Choroid plexus epithelial cell (primary cell): Measurements from ENCODE around the gene TPBGL.

Experiments
- DNase-seq: peaks from one replicate; pipeline ENCODE4 v3.0.0-alpha.2; 2010; ENCODE audit warnings: low read depth
- H3K4me3 ChIP-seq: 2 replicates; pipeline ENCODE4 v1.5.1; 2011; ENCODE audit warnings: low read depth, mild to moderate bottlenecking, control low read depth, low read length, moderate library complexity
- TF ChIP-seq, protein P1 (sequence below): conservative IDR thresholded peaks from 2 replicates; pipeline ENCODE4 v1.5.1; 2011; ENCODE audit warnings: low read depth, mild to moderate bottlenecking, control low read depth, inconsistent platforms, low read length, moderate library complexity

The TPBGL gene

DNA sequence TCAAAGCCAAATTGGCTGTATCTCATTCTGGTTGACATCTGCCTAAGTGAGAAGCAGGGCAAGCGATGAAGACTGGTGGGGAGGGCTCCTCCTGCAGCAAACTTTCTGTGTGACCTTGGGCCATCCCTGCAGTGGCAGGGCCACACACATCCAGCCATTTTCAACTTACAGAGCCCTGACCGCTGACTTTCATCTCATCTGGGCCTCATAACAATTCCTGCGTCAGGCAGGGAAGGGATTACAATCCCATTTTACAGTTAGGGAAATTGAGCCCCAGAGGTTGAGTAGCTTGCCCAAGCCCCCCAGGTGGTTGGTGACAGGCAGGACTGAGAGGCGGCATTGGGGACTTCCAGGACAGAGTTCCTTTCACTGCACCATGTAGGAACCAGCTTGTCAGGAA lies 21.9 kb downstream of the TPBGL start:
- H3K4me3 ChIP-seq: no peak overlapping the region
- TF ChIP-seq, protein P1, sequence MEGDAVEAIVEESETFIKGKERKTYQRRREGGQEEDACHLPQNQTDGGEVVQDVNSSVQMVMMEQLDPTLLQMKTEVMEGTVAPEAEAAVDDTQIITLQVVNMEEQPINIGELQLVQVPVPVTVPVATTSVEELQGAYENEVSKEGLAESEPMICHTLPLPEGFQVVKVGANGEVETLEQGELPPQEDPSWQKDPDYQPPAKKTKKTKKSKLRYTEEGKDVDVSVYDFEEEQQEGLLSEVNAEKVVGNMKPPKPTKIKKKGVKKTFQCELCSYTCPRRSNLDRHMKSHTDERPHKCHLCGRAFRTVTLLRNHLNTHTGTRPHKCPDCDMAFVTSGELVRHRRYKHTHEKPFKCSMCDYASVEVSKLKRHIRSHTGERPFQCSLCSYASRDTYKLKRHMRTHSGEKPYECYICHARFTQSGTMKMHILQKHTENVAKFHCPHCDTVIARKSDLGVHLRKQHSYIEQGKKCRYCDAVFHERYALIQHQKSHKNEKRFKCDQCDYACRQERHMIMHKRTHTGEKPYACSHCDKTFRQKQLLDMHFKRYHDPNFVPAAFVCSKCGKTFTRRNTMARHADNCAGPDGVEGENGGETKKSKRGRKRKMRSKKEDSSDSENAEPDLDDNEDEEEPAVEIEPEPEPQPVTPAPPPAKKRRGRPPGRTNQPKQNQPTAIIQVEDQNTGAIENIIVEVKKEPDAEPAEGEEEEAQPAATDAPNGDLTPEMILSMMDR: no peak
- DNase-seq: no peak

DNA sequence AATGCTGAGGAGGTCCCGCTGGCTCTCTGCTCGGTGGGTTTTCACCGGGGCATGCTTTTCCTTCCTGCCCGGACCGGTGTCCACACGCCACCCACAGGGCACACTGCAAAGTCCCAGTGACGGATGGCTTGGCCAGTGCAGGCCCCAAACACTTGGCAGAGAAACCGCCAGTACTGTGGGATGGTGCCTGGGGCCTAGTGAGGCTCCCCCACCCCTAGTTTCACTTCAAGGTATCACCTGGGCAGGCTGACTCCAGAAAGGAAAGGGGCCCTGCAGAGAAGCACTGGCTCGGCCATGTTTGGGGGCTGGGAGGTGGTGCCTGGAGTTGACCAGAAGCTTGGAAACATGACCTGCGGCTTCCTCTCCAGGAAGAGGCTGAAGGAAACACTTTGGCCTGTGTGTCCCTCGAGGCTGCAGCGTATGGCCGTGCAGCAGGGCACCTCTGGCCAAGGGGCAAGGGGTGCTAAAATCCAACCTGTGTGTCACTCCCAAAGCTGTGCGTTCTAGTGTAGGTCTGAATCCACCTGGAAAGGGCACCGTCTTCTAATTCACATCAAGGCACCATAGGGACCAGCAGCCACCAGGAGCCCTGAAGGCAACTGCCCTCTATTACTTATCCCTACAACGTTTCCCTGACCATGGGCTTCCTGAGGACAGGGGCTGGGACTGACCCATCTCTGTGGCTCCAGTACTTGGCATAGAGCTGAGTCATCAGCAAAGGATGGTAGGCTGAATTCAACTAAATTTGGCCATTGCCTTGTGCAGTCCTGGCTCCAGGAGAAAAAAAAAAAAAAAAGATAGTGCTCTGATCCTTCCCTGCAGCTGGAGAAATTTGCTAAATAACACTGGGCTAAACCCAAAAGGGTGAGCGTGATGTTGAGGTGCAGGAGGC lies 22.6 kb downstream of the TPBGL start:
- TF ChIP-seq, protein P1: no peak
- DNase-seq: no peak
- no peak overlapping the region for H3K4me3 ChIP-seq

DNA sequence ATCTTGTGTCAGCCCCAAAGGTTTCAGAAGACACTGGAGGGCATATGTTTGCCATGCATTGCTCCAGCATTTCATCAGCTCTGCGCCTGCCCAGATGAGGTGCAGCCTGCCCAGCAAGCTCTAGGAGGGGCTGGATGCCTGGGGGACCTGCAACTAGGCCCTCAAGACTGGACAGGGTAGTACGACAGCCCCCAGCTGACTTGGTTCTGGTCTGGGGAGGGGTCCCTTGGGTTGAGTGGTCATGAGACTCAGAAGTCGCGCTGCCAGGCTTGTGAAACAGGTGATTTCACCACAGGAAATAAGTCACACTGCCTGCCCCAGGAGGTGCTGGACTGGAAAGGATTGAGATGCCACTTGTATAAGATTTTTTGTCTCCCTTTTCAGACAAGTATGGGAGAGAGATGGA lies 23.4 kb downstream of the TPBGL start:
- peak; percentile 24 for DNase-seq
- TF ChIP-seq, protein P1: no peak
- H3K4me3 ChIP-seq: no peak overlapping the region

DNA sequence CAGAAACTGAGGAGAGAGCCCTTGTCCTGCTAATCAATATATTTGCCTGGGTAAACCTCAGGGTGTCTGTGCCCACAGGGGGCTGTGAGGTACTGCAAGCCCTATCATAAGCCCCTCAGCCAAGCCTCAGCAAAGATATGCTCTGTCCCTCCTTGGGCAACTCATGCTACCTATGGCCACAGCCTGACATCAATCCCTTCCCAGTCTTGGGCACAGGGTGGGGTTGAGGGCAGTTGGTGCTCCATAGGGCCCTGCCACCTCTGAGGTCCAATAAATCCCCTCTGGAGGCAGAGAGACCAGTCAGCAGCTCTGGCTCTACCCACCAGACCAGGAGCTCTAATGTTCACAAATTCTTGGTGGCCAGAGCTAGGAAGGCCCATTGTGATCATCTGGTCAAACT lies 23.8 kb downstream of the TPBGL start:
- DNase-seq: no peak
- TF ChIP-seq, protein P1: no peak
- no peak overlapping the region for H3K4me3 ChIP-seq

GRCh38 chr11:75264971-75265370 lies 24.4 kb downstream of the TPBGL start:
- DNase-seq: no peak
- no peak overlapping the region for H3K4me3 ChIP-seq
- TF ChIP-seq, protein P1: no peak

DNA sequence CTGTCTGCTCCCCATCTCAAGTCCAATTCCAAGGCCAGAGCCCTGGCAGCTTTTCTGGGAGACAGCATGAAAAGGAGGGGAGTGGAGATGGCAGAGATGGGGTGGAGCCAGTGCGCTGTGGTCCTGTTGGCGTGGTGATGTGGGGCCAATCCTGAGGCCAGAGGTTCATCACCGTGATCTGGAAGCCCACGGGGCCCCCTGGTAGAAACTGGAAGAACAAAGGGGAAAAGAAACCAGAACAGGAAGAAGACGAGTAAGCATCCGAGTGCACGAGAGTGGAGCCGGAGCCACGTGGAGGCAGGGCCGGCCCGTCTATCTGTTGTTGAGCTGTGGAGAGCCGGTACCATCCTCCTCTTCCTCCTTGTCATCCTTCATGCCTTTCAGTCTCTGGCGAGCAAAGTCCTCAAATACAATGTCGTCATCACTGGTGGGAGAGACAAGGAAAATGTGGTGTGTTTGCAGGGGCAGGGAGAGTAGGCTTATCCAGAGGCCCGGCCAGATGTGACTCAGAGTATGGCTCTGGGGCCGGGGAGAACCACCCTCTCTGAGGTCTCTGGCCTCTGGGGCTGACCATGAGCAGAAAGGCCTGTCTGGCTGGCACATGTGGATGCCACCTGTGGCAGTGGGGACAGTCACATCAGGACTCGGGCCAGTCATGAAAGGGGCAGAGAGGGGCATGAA lies 25.4 kb downstream of the TPBGL start:
- DNase-seq: no peak
- no peak overlapping the region for H3K4me3 ChIP-seq
- TF ChIP-seq, protein P1: no peak
